ENCODE results near the gene SH2D5. TPM values are rescaled to one million over a fixed set of nuclear protein-coding genes. Genes with fewer than 3 reads are reported as not detected.

Gene SH2D5
- polyA plus RNA-seq, 1 donor from 2014 or later, result 14.1 TPM

- H3F3A ChIP-seq (ENCODE audit: insufficient read depth, low read length, poor library complexity, severe bottlenecking), result no peaks in the 10 kb centered on the region
- no peaks in the 10 kb centered on the region for H3K79me2 ChIP-seq (replicated peaks; ENCODE audit: insufficient read depth, low read length)
- H3K9ac ChIP-seq (ENCODE audit: low read length), result no peak overlapping the region
- no peak for TF ChIP-seq REST (IDR thresholded peaks at IDR 0.05; ENCODE audit: borderline replicate concordance)
- no peak for TF ChIP-seq CTCF (IDR thresholded peaks at IDR 0.05; ENCODE audit: poor library complexity, severe bottlenecking)
- no peak for TF ChIP-seq EZH2 (IDR thresholded peaks at IDR 0.05; ENCODE audit: borderline replicate concordance, insufficient read depth, low read length, poor library complexity, severe bottlenecking)
- no peak for TF ChIP-seq POLR2AphosphoS5 (IDR thresholded peaks at IDR 0.05)
- H4K20me1 ChIP-seq (ENCODE audit: insufficient read depth), result no peaks in the 10 kb centered on the region
- no peak overlapping the region for H3K4me2 ChIP-seq (ENCODE audit: low read length)
- H3K9me2 ChIP-seq (ENCODE audit: insufficient read depth, low read length), result no peaks in the 10 kb centered on the region
- H2AFZ ChIP-seq (ENCODE audit: low read depth, low read length), result no peak overlapping the region
- no peaks in the 10 kb centered on the region for H3K27me3 ChIP-seq (ENCODE audit: insufficient read depth, low read depth, low read length)
- no peaks in the 10 kb centered on the region for H3K36me3 ChIP-seq (ENCODE audit: insufficient read depth, low read length)
- no peak overlapping the region for H3K27ac ChIP-seq (ENCODE audit: low read length)
- H3K4me3 ChIP-seq (ENCODE audit: low read length), result no peak overlapping the region
- H3K9me3 ChIP-seq (ENCODE audit: low read length), result no peaks in the 10 kb centered on the region
These were observed 11.1 kb downstream of the SH2D5 start for GRCh38 chr1:20721117-20722061.

GRCh38 chr1:20720631-20721091 lies 11.8 kb downstream of the SH2D5 start:
- H4K20me1 ChIP-seq (ENCODE audit: insufficient read depth), result no peaks in the 10 kb centered on the region
- H3K27me3 ChIP-seq (ENCODE audit: insufficient read depth, low read depth, low read length), result no peaks in the 10 kb centered on the region
- no peaks in the 10 kb centered on the region for H3K9me2 ChIP-seq (ENCODE audit: insufficient read depth, low read length)
- H3K4me3 ChIP-seq (ENCODE audit: low read length), result no peak overlapping the region
- H3F3A ChIP-seq (ENCODE audit: insufficient read depth, low read length, poor library complexity, severe bottlenecking), result no peaks in the 10 kb centered on the region
- H3K4me2 ChIP-seq (ENCODE audit: low read length), result no peak overlapping the region
- no peak overlapping the region for H3K27ac ChIP-seq (ENCODE audit: low read length)
- H2AFZ ChIP-seq (ENCODE audit: low read depth, low read length), result no peak overlapping the region
- no peaks in the 10 kb centered on the region for H3K9me3 ChIP-seq (ENCODE audit: low read length)
- H3K9ac ChIP-seq (ENCODE audit: low read length), result no peak overlapping the region
- no peaks in the 10 kb centered on the region for H3K36me3 ChIP-seq (ENCODE audit: insufficient read depth, low read length)
- TF ChIP-seq CTCF (IDR thresholded peaks at IDR 0.05; ENCODE audit: poor library complexity, severe bottlenecking), result no peak
- TF ChIP-seq POLR2AphosphoS5 (IDR thresholded peaks at IDR 0.05), result no peak
- no peak for TF ChIP-seq RAD21 (conservative IDR thresholded peaks at IDR 0.05)
- no peak for TF ChIP-seq EP300 (conservative IDR thresholded peaks at IDR 0.05; ENCODE audit: poor library complexity, severe bottlenecking)
- no peak for TF ChIP-seq REST (IDR thresholded peaks at IDR 0.05; ENCODE audit: borderline replicate concordance)
- TF ChIP-seq SMC3 (conservative IDR thresholded peaks at IDR 0.05; ENCODE audit: poor library complexity), result no peak
- TF ChIP-seq TAF1 (IDR thresholded peaks at IDR 0.05; ENCODE audit: low read depth), result no peak
- TF ChIP-seq EZH2 (IDR thresholded peaks at IDR 0.05; ENCODE audit: borderline replicate concordance, insufficient read depth, low read length, poor library complexity, severe bottlenecking), result no peak
- no peak for TF ChIP-seq MXI1 (conservative IDR thresholded peaks at IDR 0.05; ENCODE audit: poor library complexity, severe bottlenecking)
- H3K79me2 ChIP-seq (replicated peaks; ENCODE audit: insufficient read depth, low read length), result no peaks in the 10 kb centered on the region
